BLaER1 (cell line): Measurements from ENCODE around the gene ELP2.
"Not testable (repeated sequence)": the region's sequence is repeated elsewhere in the genome, so short reads cannot be mapped to it uniquely, and the experiment has no call there.

Experiments used
- H3K27ac ChIP-seq: shearing (Covaris generic); formaldehyde crosslinking; 2 replicates; pipeline ENCODE4 v1.8.1; 2022
- H3K27me3 ChIP-seq: shearing (Covaris generic); formaldehyde crosslinking; 2 replicates; pipeline ENCODE4 v1.8.1; 2022
- H3K36me3 ChIP-seq: shearing (Covaris generic); formaldehyde crosslinking; 2 replicates; pipeline ENCODE4 v1.8.1; 2022
- H3K4me1 ChIP-seq: shearing (Covaris generic); formaldehyde crosslinking; 2 replicates; pipeline ENCODE4 v1.8.1; 2022
- H3K4me2 ChIP-seq: shearing (Covaris generic); formaldehyde crosslinking; 2 replicates; pipeline ENCODE4 v1.8.1; 2022
- H3K4me3 ChIP-seq: shearing (Covaris generic); formaldehyde crosslinking; 2 replicates; pipeline ENCODE4 v1.8.1; 2022
- H3K9ac ChIP-seq: shearing (Covaris generic); formaldehyde crosslinking; 2 replicates; pipeline ENCODE4 v1.8.1; 2022
- H3K9me3 ChIP-seq: shearing (Covaris generic); formaldehyde crosslinking; 2 replicates; pipeline ENCODE4 v1.8.1; 2022
- H4K20me1 ChIP-seq: shearing (Covaris generic); formaldehyde crosslinking; 2 replicates; pipeline ENCODE4 v1.8.1; 2022
- Cebpa-rat ChIP-seq: shearing (Covaris generic); IDR thresholded peaks from 2 replicates; pipeline ENCODE4 v1.8.1; 2022

ELP2 gene

GRCh38 chr18:36114738-36115137, 15.0 kb upstream of the ELP2 start:
- H3K4me1 ChIP-seq = no peaks in the 10 kb centered on the region
- no peaks in the 10 kb centered on the region for H3K9me3 ChIP-seq
- no peaks in the 10 kb centered on the region for H4K20me1 ChIP-seq
- TF ChIP-seq Cebpa-rat = no peak
- peaks cover 96% of the 10 kb centered on the region for H3K36me3 ChIP-seq
- H3K4me3 ChIP-seq = no peak overlapping the region
- no peak overlapping the region for H3K9ac ChIP-seq
- no peaks in the 10 kb centered on the region for H3K27me3 ChIP-seq
- no peak overlapping the region for H3K27ac ChIP-seq
- H3K4me2 ChIP-seq = no peak overlapping the region

- H3K36me3 ChIP-seq = peaks cover 96% of the 10 kb centered on the region
- not testable (repeated sequence) for H3K9me3 ChIP-seq, H3K4me3 ChIP-seq
Observed at GRCh38 chr18:36116771-36117170, 12.9 kb upstream of the ELP2 start.

GRCh38 chr18:36120297-36120696, 9.4 kb upstream of the ELP2 start:
- no peak overlapping the region for H3K4me3 ChIP-seq
- no peak overlapping the region for H3K27ac ChIP-seq
- TF ChIP-seq Cebpa-rat = no peak
- no peaks in the 10 kb centered on the region for H3K27me3 ChIP-seq
- peaks cover 95% of the 10 kb centered on the region for H3K36me3 ChIP-seq
- no peak overlapping the region for H3K4me2 ChIP-seq
- H3K4me1 ChIP-seq = no peaks in the 10 kb centered on the region
- no peak overlapping the region for H3K9ac ChIP-seq
- H3K9me3 ChIP-seq = no peaks in the 10 kb centered on the region
- H4K20me1 ChIP-seq = peaks cover 10% of the 10 kb centered on the region; the same call in 1 of the 2 replicates

More at GRCh38 chr18:36116771-36117170, 12.9 kb upstream of the ELP2 start:
- not testable (repeated sequence) for H3K9ac ChIP-seq, H3K4me1 ChIP-seq, H4K20me1 ChIP-seq, H3K4me2 ChIP-seq, H3K27ac ChIP-seq, H3K27me3 ChIP-seq

DNA sequence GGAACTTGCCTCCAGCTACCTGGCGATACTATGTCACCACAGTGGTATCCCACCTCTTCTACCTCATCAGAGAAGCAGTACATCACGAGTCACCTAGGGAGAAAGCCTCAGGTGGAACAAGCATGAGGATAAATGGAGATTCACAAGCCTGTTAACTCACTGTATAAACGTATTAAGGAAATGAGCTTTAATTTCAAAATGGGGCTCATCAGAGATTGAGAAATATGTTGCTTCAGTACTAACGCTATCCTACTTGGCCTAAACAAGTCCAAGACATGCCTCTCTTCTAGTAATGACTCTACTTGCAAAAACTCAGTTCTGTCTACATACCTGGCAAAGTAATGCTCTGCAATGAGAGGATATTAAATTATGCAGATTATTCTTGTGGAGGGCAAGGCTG, 4.9 kb upstream of the ELP2 start:
- no peaks in the 10 kb centered on the region for H3K27me3 ChIP-seq
- no peak overlapping the region for H3K9ac ChIP-seq
- TF ChIP-seq Cebpa-rat = no peak
- peaks cover 73% of the 10 kb centered on the region for H3K36me3 ChIP-seq
- H3K4me3 ChIP-seq = no peak overlapping the region
- H4K20me1 ChIP-seq = peaks cover 40% of the 10 kb centered on the region
- H3K4me2 ChIP-seq = no peak overlapping the region
- no peak overlapping the region for H3K27ac ChIP-seq
- H3K9me3 ChIP-seq = no peaks in the 10 kb centered on the region
- H3K4me1 ChIP-seq = peaks cover 14% of the 10 kb centered on the region

DNA sequence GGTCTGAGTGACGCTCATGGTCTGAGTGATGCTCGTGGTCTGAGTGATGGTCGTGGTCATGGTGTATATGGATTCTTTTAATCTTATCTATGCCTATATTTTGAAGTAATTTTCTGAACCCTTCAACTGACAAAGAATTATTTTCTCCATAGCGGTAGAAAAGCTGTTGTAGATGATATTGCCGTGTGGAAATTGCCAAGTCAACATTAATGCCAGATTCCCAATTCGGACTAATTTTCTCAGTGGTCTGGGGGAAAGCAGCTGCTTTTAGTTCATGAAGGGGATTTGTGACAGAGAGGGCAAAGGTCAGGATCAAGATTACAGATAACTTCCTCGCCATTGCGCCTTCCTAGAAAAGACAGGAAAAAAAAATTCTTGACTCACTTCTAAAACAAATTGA, 3.0 kb upstream of the ELP2 start:
- H3K4me1 ChIP-seq = peaks cover 26% of the 10 kb centered on the region
- H3K4me2 ChIP-seq = no peak overlapping the region; the same call in 1 of the 2 replicates
- no peaks in the 10 kb centered on the region for H3K9me3 ChIP-seq
- TF ChIP-seq Cebpa-rat = no peak
- H3K9ac ChIP-seq = no peak overlapping the region
- peaks cover 54% of the 10 kb centered on the region for H3K36me3 ChIP-seq
- H3K27ac ChIP-seq = no peak overlapping the region
- peaks cover 55% of the 10 kb centered on the region for H4K20me1 ChIP-seq
- H3K27me3 ChIP-seq = no peaks in the 10 kb centered on the region
- no peak overlapping the region for H3K4me3 ChIP-seq

GRCh38 chr18:36127836-36128529, 1.7 kb upstream of the ELP2 start:
- H3K27ac ChIP-seq = no peak overlapping the region
- no peaks in the 10 kb centered on the region for H3K9me3 ChIP-seq
- H3K4me3 ChIP-seq = peak overlapping the region; percentile 91
- peak overlapping the region; percentile 84 for H3K4me2 ChIP-seq
- TF ChIP-seq Cebpa-rat = no peak
- H4K20me1 ChIP-seq = peaks cover 69% of the 10 kb centered on the region
- peak overlapping the region; percentile 98 for H3K9ac ChIP-seq
- peaks cover 48% of the 10 kb centered on the region for H3K36me3 ChIP-seq
- no peaks in the 10 kb centered on the region for H3K27me3 ChIP-seq
- peaks cover 38% of the 10 kb centered on the region for H3K4me1 ChIP-seq

DNA sequence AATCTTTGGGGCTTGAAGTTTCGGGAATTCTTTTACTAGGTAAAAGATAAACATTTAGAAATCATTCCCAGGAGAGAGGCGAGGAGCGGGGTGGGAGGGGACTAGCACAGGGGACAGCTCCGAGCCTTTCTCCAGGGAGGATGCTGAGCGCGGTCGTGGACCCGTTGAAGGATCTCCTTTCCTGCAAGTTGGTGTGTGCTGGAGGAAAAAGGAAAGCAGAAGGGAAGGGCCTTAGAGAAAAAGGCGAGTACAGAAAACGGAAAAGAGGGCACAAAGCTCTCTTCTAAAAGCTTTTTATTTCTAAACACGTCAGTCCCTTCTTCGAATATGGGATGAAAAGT, 1.2 kb upstream of the ELP2 start:
- Histone ChIP-seq H3K27me3 (no peaks in the 10 kb centered on the region), H3K4me2 (peak overlapping the region; percentile 84), H3K4me1 (peaks cover 38% of the 10 kb centered on the region), H3K9ac (peak overlapping the region; percentile 98), H3K9me3 (no peaks in the 10 kb centered on the region), H3K27ac (peak overlapping the region; percentile 98), H3K36me3 (peaks cover 45% of the 10 kb centered on the region), H4K20me1 (peaks cover 74% of the 10 kb centered on the region), H3K4me3 (peak overlapping the region; percentile 91)
- TF ChIP-seq Cebpa-rat = no peak

DNA sequence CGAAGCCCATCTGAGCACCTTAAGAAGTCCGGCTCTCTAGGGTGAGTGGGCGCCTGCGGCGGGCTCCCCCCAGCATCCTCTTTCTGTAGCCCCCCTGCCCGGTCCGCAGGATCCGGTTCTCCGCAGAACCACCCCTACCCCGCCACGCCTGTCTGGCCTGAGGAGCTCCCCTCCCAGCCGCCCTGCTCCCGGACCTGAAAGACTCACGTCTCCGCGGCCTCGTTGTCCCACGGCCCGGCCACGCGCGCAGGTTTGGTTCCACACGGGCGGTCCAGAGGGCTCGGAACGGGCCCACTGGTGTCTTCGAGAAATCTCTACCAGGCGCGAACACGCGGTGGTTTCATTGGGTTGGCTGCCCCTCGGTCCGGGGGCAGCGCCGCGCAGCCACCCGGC, 796 bp upstream of the ELP2 start:
- TF ChIP-seq Cebpa-rat = no peak
- Histone ChIP-seq H3K4me1 (peaks cover 38% of the 10 kb centered on the region), H3K36me3 (peaks cover 44% of the 10 kb centered on the region), H3K4me2 (peak overlapping the region; percentile 84), H3K9me3 (no peaks in the 10 kb centered on the region), H4K20me1 (peaks cover 78% of the 10 kb centered on the region), H3K27ac (peak overlapping the region; percentile 98), H3K9ac (peak overlapping the region; percentile 98), H3K4me3 (peak overlapping the region; percentile 91), H3K27me3 (no peaks in the 10 kb centered on the region)

- H3K27me3 ChIP-seq = no peaks in the 10 kb centered on the region
- peaks cover 38% of the 10 kb centered on the region for H3K4me1 ChIP-seq
- H3K9me3 ChIP-seq = no peaks in the 10 kb centered on the region
- peak overlapping the region; percentile 98 for H3K27ac ChIP-seq
- H3K36me3 ChIP-seq = peaks cover 37% of the 10 kb centered on the region
- peak overlapping the region; percentile 88 for H3K4me2 ChIP-seq
- peaks cover 82% of the 10 kb centered on the region for H4K20me1 ChIP-seq
- H3K4me3 ChIP-seq = peak overlapping the region; percentile 91
- peak overlapping the region; percentile 98 for H3K9ac ChIP-seq
- no peak for TF ChIP-seq Cebpa-rat
Observed at GRCh38 chr18:36130039-36130831, 536 bp downstream of the ELP2 start.

DNA sequence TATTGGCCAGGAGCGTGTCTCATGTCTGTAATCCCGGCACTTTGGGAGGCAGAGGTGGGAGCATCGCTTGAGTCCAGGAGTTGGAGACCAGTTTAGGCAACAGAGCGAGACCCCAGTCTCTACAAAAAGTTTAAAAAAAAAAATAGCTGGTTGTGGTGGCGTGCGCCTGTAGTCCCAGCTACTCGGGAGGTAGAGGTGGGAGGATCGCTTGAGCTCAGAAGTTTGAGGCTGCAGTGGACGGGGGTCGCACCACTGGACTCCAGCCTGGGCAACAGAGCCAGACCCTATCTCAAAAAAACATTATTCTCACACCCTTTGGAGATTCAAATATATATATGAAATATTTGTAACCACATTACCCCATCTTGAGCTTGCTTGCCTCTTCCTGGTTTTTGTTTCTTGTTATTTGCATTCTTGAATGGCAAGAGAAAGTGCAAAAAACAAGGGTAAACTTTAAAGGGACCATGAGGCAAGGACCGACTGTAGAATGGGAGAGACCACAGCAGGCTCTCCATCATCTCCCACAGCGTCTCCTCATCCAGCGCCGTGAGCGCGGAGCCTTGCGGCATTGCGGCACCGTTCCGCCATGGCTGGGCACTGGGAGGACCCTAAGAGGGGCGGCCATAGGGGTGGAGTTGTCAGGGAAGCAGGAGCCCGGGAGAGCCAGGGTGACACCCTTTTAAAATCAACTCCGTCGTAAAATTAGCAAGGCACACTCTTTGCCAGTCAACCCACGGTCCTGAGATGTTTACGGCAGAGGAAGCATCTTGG, 1.4 kb downstream of the ELP2 start:
- no peaks in the 10 kb centered on the region for H3K27me3 ChIP-seq
- peaks cover 38% of the 10 kb centered on the region for H3K4me1 ChIP-seq
- peak overlapping the region; percentile 98 for H3K9ac ChIP-seq
- H3K4me2 ChIP-seq = peak overlapping the region; percentile 88
- H3K27ac ChIP-seq = no peak overlapping the region
- no peaks in the 10 kb centered on the region for H3K9me3 ChIP-seq
- no peak for TF ChIP-seq Cebpa-rat
- peak overlapping the region; percentile 91 for H3K4me3 ChIP-seq
- H3K36me3 ChIP-seq = peaks cover 36% of the 10 kb centered on the region
- H4K20me1 ChIP-seq = peaks cover 82% of the 10 kb centered on the region
